ENCODE data around the gene HDAC3.

The HDAC3 gene

DNA sequence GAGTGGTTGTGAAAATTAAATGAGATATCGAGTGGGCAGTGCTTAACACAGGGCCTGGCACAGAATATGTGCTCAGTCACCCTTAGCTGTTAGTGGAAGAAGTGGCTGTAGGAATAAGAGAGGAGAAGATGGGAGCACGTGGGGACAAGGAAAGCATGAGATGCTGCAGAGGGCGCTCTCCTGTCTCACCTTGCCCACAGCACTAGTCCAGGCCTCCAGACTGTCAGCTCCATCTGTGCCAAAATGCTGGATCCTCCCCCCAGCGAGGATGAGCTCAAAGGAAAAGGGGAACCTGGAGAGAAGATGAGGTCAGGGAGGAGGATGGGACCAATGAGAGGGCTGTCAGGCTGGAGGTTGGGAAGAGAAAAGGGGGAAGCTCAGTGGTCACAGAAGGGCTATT lies 32.9 kb upstream of the HDAC3 start:
- DNase-seq (ENCODE audit: low read depth): no peak
- H3K4me3 ChIP-seq (replicated peaks; ENCODE audit: low read depth, low read length): no peak overlapping the region
- TF ChIP-seq, protein P1, sequence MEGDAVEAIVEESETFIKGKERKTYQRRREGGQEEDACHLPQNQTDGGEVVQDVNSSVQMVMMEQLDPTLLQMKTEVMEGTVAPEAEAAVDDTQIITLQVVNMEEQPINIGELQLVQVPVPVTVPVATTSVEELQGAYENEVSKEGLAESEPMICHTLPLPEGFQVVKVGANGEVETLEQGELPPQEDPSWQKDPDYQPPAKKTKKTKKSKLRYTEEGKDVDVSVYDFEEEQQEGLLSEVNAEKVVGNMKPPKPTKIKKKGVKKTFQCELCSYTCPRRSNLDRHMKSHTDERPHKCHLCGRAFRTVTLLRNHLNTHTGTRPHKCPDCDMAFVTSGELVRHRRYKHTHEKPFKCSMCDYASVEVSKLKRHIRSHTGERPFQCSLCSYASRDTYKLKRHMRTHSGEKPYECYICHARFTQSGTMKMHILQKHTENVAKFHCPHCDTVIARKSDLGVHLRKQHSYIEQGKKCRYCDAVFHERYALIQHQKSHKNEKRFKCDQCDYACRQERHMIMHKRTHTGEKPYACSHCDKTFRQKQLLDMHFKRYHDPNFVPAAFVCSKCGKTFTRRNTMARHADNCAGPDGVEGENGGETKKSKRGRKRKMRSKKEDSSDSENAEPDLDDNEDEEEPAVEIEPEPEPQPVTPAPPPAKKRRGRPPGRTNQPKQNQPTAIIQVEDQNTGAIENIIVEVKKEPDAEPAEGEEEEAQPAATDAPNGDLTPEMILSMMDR (IDR thresholded peaks at IDR 0.05; ENCODE audit: low read length, missing control alignments): no peak

DNA sequence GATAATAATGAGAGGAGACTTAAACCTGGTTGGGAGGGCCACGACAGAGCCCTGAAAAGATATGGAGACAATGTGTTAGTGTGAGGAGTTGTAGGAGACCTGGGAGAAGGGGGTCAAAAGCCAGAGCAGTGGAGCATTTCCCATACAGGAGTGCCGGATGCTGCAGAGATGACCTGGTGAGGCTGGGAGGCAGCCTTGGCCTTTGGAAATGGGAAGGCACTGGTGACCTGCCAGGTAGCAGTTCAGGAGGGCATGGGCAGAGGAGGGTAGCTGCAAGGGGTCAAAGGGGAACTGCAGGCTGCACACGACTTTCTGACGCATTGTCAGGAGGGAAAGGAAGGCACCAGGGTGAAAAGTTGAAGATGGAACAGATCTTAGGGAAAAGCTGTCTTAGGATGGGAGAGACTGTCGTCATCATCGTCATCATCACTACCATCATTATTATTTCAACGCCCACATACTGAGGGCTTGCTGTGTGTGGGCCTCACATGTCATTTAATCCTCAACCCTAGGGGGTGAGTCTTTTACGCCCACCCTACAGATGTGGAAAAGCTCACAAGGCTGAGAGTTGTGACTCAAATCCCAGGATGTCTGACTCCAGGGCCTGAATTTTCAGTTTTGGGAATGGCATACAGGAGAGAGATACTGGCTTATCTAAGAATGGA lies 32.1 kb upstream of the HDAC3 start:
- TF ChIP-seq, protein P1 (IDR thresholded peaks at IDR 0.05; ENCODE audit: low read length, missing control alignments): no peak
- no peak overlapping the region for H3K4me3 ChIP-seq (replicated peaks; ENCODE audit: low read depth, low read length)
- DNase-seq (ENCODE audit: low read depth): no peak

DNA sequence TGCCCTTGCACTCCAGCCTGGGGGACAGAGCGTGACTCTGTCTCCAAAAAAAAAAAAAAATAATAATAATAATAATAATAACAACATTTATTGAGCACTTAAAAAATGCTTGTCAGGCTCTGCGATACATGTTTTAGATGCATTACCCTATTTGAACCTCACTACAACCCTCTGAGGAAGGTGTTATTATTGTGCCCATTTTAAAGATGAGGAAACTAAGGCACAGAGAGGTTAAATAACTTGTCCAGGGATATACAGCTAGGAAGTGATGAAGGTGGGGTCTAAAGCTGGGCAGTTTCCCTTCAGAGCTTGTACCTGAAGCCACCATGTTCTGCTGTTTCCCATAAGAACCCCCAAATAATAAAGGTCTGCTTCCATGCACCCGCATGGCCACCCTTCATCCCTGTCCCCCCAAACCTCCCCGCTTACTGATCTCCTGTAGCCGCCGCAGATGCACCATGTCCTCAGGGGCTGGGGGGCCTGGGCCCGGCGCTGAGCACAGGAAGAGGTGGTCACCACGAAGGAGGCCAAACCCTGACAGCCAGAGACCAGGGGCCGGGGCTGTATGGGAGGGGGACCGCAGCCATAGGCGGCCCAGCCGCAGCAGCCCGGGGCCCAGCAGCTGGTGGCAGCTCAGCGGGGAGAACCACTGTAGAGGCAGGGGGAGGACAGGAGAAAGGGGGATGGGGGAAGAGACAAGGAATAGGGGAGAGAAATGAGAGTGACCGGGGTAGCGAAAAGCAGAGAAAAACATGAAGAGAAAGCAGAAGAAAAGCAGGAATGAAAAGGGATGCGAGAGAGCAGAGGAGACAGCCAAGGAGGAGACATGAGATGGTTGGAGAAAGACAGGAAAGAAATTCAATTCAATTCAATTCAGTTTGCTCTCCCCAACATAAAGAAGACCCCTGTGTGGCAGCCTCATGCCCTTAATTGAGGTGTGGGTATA lies 29.6 kb upstream of the HDAC3 start:
- TF ChIP-seq, protein P1 (IDR thresholded peaks at IDR 0.05; ENCODE audit: low read length, missing control alignments): no peak
- DNase-seq (ENCODE audit: low read depth): no peak
- no peak overlapping the region for H3K4me3 ChIP-seq (replicated peaks; ENCODE audit: low read depth, low read length)

DNA sequence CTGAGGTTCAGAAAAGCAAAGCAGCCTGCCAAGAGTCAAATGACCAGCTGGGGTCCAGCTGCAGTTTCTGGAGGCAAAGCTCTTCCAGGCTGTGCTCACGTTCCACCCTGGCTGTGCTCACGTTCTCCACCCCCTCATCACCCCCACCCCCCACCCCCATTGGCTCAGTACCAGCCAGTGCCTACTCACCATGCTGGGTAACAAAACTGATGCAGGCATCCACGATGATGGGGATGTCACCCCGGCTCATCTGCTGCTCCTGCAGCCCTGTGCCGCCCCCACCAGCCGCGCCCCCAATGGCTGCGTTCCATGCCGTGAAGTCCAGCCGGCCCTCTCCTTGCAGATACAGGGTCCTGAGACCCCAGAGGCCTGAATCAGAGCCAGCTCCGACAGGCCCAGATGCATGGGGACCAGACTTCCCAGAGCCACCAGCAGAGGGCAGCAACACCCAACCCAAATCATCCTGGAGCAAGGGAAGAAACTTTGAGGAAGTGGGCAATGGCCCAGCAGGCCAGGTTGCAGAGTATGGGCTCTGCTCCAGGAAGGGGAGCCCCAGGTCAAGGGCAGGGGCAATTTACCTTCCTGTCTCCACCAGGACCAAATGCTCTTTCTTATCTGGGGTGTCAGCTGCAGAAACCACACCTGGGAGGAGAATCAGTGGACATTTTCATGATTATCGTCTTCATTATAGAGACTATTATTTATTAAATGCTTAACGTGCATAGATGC lies 28.2 kb upstream of the HDAC3 start:
- TF ChIP-seq, protein P1 (IDR thresholded peaks at IDR 0.05; ENCODE audit: low read length, missing control alignments): peak; percentile 96
- peak; percentile 76 for DNase-seq (ENCODE audit: low read depth)
- H3K4me3 ChIP-seq (replicated peaks; ENCODE audit: low read depth, low read length): no peak overlapping the region

DNA sequence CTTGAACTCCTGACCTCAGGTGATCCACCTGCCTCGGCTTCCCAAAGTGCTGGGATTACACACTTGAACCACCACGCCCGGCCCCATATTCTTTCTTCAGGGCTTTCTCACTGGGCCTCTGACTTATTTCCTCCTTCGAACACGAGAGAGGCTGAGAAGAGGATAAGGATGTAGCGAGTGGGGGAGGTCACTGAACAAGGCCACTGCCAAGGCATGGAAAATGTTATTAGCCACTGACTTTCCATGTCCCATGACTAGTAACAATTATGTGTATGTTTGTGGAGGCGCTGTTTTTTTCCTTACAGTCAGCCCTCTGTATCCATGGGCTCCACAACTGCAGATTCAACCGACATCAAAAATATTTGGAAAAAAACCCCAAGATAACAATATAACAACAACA lies 26.9 kb upstream of the HDAC3 start:
- TF ChIP-seq, protein P1 (IDR thresholded peaks at IDR 0.05; ENCODE audit: low read length, missing control alignments): no peak
- no peak for DNase-seq (ENCODE audit: low read depth)
- no peak overlapping the region for H3K4me3 ChIP-seq (replicated peaks; ENCODE audit: low read depth, low read length)

DNA sequence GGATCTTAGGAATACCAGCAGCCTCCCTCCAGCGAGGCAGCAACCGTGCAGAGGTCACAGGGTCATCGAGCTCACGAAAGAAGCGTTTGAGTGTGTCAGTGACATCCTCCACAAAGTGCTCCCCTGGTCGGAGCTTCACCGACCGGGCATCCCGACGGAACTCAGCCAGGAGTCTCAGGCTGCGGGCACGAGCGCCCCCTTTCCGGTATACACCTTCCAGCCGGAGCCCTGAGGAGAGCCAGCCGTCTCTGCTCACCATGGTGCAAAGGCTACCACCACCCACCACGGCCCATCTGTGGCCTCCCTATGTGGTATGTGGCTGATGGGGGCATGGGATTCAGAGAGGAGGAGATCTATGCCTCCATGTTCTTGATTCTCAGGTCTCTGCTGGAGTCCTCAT lies 25.4 kb upstream of the HDAC3 start:
- no peak overlapping the region for H3K4me3 ChIP-seq (replicated peaks; ENCODE audit: low read depth, low read length)
- TF ChIP-seq, protein P1 (IDR thresholded peaks at IDR 0.05; ENCODE audit: low read length, missing control alignments): no peak
- DNase-seq (ENCODE audit: low read depth): no peak
